Measurements from ENCODE around the gene NCOR1.
"Not testable (repeated sequence)": the region's sequence is repeated elsewhere in the genome, so short reads cannot be mapped to it uniquely, and the experiment has no call there.

NCOR1 gene

DNA sequence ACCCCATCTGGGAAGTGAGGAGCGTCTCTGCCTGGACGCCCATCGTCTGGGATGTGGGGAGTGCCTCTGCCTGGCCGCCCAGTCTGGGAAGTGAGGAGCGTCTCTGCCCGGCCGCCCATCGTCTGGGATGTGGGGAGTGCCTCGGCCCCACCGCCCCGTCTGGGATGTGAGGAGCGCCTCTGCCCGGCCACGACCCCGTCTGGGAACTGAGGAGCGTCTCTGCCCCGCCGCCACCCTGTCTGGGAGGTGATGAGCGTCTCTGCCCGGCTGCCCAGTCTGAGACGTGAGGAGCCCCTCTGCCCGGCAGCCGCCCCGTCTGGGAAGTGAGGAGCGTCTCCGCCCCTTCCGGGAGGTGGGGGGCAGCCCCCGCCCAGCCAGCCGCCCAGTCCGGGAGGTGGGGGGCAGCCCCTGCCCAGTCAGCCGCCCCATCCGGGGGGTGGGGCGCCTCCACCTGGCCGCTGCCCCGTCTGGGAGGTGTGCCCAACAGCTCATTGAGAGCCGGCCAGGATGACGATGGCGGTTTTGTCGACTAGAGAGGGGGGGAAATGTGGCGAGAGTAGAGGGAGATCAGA is 69.9 kb downstream of the NCOR1 start:
- not testable (repeated sequence) for DNase-seq

DNA sequence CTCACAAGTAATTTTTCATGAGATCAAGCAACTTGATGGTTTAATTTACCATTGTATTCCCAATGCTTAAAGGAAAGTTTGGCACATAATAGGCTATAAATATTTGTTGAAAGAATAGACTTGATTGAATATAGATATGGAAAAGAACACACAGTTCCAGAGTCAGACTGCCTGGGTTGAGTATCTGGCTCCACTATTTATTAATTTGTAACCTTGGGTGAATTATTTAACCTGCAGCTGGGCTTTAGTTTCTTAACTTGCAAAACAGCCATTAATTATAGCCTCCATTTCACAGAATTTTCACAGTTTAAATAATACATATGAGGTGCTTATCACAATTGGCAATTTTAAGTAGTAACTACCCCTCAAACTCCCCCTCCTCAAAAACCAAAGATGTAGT is 73.6 kb downstream of the NCOR1 start:
- DNase-seq: no peak

DNA sequence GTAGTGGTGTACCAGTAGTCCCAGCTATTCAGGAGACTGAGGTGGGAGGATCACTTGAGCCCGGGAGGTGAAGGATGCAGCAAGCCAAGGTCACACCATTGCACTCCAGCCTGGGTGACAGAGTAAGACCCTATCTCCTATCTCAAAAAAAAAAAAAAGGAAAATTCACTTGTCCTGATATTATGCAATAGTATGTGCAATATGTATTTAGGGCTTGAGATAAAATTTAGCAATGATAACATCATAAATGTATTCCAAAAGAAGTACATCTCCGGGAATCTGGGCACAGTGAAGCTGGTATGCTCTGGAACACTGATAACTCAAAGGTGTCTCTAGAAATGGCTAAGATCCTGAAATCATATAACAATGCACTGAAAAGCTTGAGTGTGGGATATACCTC is 74.5 kb downstream of the NCOR1 start:
- DNase-seq: no peak

DNA sequence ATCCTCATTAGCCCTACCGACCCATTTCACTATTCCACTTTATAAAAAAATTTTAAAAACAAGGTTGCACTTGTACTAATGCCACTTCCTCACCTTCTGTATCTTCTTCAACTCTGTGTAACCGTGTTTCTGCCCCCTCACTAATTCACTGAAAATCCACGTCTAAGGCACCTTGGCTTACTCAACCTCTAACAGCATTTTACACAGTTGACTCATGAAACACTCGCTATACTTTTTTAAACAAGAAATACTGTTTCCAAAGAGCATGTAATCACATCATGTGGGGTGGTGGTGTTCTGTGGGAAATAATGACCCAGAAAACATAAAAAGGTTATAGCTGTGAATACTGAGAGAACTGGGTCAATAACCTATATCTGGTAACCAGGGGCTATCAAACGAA is 79.9 kb downstream of the NCOR1 start:
- DNase-seq: no peak

DNA sequence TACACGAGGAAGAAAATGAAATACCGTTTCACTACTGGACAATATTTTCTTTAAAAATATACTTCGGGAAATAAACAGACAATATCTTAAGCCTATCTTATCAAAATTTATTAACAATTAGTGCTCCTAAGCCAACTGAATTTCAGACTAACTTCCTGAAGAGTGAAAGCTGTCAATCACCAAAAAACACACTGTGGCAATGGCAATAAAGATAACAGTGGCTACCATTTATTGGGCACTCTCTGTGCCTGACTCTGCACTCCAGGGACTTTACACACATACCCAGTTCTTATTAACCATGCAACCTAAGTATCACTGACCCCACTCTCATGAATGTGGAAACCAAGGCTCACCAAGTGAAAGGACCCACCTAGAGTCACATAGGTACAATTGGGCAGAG is 83.7 kb downstream of the NCOR1 start:
- DNase-seq: no peak

DNA sequence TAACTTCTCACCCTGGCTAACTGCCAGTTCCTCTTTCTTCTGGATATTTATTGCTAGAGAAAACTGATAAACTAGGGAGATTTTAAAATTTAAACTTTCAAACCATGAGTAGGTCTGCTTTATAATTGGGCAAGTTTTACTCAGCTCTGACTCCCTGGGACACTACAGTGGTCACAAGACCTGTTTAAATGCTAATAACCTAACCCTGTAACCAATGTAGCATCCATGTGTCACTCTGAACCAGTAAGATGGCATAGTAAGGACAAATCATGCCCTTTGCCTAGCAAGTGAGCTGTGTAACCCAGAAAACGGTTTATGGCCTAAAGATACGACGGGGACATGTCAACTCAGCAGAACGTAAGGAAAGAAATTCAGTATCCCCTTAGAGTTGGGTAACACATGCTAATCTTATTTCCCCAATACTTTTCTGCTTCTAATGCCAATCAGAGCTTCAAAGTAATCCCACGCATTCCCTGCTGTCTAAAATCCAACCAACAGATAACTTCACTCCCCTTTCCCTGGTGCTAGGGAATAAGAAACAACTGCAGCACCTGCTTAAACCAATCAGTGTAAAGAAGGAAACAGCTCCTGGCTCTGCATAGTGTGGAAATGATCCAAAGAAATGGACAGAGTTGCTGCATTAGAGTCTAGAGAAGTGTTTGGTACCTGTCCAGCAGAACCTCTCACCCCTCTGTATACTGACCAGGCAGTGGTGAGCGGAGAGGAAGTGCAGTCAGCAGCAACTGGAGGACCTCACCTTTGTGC is 85.7 kb downstream of the NCOR1 start:
- DNase-seq: no peak

DNA sequence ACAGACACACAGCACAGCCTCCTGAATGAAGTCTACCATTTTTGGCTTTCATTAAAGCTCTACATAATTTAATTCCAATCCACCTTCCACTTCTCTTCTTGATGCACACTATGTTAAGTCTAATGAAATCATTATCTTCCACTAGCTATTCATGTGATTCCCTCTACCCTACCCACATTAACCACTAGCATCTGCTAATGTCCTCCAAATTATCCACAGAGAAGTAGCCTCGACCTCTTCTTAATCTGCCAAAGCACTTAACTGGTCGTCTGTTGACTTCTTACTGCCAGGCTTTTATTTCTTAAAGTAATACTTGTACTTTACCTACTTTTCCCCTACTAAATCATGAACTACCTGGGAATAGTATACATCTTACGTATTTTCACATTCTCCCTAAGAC is 91.8 kb downstream of the NCOR1 start:
- DNase-seq: no peak

DNA sequence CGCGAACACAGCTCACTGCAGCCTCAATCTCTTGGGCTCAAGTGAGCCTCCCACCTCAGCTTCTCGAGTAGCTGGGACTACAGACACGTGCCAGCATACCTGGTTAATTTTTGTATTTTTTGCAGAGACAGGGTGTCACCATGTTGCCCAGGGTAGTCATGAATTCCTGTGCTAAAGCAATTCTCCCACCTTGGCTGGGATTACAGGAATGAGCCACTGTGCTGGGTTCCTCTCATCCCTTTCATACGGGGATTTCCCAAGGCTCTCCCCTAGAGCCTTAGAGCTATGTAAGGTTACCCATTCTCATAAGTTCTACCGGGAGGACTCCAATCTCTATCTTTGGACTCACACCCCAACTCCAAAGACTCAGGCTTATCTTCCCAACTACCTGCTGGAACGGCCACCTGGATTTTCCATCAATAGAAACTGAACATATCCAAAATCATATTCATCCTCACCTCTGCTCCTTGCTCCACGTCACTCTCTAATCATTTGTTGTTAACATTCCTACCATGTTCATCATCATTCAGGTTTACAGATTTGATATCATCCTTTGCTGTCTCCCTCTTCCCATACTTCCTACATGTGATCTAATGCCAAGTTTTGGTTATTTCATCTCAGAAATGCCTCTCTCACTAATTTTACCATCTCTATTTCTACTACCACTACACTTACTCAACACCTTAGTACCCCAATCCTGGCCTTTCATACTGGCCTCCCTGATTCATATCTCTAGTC is 92.5 kb downstream of the NCOR1 start:
- no peak for DNase-seq

DNA sequence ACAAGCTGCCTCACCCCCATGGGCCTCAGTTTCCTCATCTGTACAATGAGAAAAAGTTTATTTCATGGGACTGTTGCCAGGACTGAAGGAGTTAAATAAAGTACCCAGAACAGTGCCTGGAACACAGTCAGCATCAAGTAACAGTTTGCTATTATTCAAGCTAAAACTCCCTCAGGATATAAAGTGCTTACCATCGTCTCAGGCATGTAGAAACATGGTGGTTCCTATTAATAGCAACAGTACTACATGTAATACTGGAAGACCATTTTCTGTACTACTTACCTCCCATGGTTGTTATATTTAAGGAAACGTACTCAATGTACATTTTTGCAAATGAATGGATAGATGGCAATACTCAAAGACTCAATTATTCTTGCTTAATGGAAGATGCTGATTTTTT is 93.4 kb downstream of the NCOR1 start:
- DNase-seq: no peak

DNA sequence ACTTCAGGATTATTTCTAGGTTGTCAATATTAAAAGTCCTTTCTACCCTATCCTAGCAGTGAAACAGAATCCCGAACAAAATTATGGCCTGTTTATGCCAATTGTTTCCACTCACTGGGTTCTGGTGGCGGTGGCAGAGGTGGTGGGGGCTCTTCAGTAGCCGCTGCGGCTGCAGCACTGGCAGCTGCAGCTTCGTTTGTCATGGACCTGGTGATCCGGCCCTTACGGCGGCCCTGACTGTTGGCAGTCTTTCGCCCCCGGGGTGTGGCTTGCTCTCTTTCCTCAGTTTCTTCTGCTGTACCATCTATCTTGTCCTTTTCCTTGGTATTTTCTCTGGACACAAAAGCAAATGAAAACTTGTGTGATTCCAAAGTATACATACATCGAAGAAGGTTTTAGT is 94.4 kb downstream of the NCOR1 start:
- no peak for DNase-seq

DNA sequence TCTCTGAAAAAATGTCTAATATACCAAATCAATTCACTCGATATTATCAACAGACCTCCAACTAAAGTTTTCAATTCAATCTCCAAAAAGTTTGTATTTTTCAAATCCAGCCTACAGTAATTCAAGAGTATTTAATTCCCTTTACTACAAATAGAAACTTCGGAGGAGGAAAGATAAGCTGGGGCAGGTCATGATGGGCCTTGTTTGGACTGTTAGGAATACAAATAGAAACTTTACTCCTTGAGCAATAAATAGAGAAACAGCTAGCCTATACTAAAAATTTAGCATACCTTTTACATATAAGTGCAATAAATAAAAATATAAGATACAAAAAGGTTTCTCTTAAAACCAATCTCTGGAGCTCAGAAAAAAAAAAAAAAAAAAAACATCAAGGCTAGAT is 98.2 kb downstream of the NCOR1 start:
- no peak for DNase-seq

DNA sequence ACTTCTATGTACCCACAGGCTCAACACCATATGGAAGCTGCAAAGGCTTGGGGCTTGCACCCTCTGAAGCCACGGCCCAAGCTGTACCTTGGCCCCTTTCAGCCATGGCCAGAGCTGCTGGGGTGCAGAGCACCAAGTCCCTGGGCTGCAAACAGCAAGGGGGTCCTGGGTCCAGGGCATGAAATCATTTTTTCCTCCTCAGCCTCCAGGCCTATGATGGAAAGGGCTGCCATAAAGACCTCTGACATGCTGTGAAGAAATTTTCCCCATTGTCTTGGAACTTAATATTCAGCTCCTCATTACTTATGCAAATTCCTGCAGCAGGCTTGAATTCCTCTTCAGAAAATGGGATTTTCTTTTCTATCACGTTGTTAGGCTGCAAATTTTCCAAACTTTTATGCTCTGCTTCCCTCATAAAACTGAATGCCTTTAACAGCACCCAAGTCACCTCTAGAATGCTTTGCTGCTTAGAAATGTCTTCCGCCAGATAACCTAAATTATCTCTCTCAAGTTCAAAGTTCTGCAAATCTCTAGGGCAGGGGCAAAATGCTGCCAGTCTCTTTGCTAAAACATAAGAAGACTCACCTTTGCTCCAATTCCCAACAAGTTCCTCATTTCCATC is 100.1 kb downstream of the NCOR1 start:
- DNase-seq: not testable (repeated sequence)

DNA sequence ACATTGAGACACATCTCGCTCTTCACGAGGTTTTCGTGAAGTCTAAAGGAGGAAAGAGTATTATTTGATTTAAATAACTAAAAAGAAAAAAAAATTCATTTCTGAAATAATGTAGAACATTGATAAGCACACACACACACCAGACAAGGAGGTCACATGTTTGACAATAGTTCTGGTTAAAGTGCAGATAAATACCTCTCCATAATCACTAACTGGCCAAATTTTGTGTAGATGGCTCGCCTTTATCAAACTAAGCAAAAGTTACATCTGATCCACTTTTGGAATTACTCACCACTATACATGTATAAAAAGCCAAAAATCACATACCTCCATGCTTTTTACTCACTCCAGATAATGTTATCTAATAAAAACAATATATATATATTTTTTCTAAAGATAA is 106.5 kb downstream of the NCOR1 start:
- no peak for DNase-seq

DNA sequence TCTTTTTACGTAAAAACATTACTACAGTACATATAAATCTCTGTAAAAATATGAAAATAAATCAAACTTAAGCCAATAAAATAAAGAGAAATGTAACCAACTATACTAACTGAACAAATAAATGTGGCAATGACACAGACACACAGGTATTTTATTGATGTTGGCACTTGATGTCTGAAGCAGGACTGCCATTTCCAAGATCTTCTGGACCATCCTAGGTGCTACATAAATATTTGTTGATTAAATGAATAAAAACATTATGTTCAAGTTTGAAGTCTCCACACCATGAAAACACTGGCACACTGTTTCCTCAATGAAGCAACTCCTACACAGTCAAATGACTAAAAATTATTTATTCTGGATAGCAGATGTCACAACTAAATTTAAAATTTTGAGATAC is 106.9 kb downstream of the NCOR1 start:
- no peak for DNase-seq

DNA sequence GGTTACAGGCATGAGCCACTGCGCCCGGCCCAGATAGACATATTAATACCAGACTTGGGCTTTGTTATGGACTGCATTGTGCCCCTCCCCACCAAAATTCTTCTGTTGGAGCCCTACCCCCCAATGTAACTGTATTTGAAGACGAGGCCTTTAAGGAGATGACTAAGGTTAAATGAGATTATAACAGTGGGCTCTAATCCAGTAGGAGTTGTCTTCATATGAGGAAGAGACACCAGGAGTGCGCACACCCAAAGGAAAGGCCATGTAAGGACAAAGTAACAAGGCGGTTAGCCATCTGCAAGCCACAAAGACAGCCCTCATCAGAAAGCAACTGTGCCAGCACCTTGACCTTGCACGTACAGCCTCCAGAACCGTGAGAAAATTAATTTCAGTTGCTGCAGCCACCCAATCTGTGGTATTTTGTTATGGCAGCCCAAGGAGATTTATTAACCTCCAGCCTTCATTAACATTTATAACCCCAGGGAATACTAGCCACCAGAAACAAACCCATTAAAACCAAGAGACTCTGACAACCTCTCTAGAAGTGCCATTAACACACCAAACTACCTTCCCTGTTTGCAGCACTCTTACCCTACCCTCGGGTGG is 108.1 kb downstream of the NCOR1 start:
- DNase-seq: no peak

DNA sequence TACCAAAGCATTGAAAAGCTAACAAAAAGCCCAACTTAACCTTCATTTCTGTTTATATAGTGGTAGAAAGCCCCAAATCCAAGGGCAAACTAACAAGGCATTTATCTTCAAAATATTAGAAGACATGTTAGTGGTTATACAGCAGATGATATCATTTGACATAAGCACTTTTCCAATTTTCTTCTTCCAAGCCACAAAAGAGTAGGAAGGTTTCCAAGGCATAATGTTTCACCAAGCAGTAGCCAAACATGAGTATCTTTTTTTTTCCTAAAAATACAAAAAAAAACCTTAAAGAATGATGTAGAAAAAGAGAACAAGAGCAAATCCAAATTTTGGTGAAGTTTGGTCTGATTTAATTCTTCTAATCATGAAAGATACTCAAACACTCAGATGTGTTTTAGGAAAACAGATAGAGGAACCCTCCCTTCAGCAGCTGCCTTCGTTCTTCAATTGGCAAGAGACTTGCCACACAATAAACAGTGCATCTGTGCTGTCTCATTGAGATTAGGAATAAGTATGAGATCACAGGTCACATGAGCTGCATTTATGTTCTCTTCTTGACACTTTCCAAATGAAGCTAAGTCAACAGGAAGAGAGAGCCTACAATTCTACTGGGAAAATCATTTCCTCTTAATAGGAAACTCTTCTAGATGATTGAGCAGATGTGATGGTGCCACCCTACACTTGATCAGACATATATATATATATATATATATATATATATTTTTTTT is 109.0 kb downstream of the NCOR1 start:
- no peak for DNase-seq

DNA sequence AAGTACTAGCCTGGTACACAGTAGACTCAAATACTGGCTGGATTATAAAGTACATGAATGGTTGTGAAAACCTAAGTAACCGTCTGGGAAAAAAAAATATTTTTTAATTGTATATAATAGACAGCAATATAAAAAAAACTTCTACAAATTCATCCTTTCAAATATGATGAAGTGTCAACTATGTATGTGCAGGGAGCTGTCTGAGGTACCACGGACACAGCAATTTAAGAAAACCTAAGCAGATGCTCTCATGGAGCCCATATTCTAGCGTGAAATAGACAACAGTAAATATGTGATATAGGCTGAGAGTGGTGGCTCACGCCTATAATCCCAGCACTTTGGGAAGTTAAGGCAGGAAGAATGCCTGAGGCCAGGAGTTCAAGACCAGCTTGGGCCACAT is 111.1 kb downstream of the NCOR1 start:
- no peak for DNase-seq

DNA sequence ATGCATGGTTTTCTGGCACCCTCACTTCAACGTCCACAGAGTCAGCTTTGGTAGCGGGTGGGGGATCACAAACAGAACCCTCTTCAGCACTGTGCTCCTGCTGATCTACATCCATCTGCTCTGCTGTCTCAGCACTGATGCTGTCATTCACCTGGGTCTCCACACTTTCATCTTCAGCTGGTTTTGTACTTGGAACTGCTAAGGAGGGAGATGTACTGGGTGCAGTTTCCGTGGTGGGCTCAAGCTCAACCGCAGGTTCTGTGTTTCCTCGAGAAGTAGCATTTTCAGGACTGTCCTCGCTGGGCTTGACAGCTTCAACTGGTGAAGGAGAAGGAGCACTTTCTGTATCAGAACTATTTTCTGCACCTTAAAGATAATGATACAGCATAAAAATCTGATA is 113.9 kb downstream of the NCOR1 start:
- no peak for DNase-seq

DNA sequence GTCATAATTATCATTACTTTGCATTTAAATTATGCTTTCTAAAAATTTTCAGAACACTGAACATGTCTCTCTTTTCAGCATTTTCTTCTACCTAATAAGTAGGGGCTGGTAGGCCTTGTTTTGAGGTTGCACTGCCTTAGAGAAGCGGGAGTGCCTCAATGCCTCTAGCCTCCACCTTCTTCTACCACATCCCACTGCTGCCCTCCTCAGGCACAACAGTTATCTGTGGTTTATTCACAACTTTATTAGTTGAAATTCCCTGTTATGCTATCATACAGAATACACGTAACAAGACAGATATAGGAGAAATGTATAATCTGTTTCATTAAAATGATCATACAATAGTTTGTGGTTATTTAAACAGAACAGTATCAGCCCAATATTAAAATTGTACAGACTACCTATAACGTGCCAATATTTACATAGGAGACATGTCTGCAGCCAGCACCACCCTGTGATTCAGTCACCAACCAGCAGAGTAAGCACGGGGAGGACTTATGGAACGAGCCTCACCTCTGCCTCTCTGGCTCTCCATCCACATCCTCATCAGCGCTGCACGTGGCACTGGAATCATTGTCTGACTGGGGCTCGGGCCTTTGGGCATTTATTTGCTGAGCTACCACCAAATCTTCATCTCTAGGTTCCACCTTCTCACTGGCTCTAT is 114.5 kb downstream of the NCOR1 start:
- no peak for DNase-seq

DNA sequence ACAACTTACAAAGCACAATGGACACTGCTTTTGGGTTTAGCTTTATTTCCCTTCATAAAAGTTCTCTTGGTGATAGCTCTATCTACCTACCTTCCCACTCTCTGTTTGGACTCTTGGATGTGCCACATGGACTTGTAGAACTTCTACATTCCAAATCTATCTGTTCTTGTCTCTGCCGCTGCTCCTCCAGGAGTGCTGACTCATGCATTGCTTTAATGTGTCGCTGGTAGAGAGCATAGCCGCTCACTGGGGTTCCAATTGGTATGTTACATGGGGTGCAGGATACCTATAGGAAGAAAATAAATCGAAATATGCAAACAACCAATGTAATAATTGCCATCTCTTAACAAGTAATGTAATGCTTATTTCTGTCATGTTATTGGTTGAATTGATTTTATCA is 123.6 kb downstream of the NCOR1 start:
- DNase-seq: no peak

DNA sequence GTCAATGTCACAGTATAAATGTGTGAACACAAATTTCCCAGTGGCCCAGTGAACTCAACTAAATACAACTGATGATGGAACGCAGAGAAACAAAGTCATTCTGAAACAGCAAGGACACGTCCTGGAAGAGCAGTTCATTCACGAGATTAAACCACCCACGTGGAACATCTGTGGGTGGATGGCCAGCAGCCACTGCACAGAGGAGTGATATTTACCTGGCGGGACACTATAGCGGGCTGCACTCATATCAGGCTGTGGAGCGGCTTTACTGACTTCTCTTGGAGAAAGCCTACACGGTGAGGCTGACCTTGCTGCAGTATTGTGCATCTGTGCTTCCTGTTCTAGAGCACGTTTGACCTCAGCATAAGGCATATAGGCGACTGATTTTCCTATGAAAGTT is 128.4 kb downstream of the NCOR1 start:
- no peak for DNase-seq

DNA sequence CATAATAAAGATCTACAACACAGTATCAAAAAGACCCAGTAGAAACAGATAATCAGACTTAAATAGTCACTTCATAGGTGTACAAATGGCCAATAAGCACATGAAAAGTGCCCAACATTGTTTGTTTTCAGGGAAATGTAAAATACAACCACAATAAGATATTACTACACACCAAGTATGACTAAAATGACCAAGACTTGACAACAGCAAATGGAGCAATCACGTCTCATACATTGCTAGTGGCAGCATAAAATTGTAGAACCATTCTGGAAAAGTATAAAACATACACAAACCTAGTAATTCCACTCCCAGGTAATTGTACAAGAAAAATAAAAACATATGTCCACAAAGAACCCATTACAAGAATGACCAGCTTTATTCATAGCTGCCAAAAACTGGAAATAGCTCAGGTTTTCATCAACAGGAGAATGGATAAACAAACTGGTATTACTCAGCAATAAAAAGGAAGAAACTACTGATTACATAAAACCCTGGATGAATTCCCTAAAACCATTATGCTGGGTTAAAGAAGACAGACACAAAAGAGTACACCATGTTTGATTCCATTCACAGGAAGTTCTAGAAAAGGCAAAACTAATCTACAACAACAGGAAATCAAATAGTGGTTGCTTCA is 130.2 kb downstream of the NCOR1 start:
- no peak for DNase-seq

Measured in stimulated activated CD4-positive, alpha-beta T cell treated with anti-CD3 and anti-CD28 coated beads, Interleukin-4, amount 100 ng/mL, for 24 hours (primary cell).